Activated CD4-positive, CD25-positive, alpha-beta regulatory T cell treated with anti-CD3 and anti-CD28 coated beads, Interleukin-2, amount 50 U/mL, for 16 hours (primary cell): ENCODE results near the gene BCAR3.

ENCODE experiments used
- DNase-seq: peaks from one replicate; pipeline ENCODE4 v3.0.0-alpha.2; 2020; ENCODE audit warnings: low read depth, low spot score

BCAR3 gene

DNA sequence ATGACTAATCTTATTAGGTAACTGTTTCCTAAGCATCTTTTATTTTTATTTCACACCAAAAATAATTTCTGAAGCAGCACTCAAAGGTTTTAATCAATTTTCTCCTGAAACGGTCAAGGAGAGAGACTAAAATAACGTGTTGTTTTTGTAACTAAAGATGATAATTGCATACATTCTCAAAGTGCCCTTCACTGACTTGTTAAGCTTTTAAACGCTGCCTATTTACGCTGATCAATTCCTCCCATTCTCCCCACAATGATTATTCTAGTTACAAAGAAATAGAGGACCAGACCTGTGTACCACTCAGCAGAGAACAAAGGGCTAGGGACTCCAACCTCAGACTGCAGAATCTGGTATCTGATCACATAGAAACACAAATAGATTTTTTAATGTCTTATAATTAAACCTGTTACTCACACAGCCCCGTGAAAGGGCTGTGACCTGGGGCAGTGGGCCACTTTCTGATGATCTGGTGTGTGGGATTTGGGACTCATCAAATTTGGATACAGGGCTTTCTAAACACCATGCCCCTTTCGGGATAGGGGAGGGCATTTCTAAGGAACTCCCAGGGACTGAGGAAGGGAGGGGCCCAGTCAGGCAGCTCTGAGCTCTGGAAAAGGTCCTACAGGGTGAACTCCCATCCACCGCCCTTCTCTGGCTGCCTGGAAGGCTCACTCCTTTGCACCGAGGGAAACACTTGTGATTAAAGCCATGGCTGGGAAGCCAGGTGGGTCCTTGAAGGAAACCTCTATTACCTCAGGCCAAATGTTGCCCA lies 65.2 kb downstream of the BCAR3 start:
- no peak for DNase-seq

DNA sequence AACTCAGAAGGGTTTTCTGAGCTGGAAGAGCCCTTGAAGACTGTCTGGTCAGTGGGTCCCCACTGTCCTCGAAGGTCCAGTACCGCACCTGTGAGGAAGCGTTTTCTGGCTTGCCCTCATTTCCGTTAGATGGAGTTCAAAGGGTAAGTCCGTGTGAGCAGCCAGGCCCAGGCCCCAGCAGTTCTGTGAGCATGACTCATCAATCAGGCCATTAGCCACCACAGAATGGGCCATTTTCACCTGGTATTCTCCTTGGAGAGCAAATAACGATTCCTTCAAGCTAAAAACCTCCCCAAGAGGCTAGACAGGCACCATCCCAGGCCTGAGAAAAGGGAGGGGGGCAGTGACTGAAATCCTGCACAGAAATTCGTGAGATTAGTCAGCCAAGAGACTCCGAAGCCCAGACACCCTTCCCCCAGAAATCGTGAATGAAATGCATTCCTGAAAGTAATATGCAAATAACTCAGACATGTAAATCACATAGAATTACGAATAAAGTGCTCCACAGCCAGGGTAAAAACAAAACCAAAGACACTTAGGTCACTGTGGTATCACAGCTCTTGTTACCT lies 66.0 kb downstream of the BCAR3 start:
- DNase-seq = peak; percentile 14

DNA sequence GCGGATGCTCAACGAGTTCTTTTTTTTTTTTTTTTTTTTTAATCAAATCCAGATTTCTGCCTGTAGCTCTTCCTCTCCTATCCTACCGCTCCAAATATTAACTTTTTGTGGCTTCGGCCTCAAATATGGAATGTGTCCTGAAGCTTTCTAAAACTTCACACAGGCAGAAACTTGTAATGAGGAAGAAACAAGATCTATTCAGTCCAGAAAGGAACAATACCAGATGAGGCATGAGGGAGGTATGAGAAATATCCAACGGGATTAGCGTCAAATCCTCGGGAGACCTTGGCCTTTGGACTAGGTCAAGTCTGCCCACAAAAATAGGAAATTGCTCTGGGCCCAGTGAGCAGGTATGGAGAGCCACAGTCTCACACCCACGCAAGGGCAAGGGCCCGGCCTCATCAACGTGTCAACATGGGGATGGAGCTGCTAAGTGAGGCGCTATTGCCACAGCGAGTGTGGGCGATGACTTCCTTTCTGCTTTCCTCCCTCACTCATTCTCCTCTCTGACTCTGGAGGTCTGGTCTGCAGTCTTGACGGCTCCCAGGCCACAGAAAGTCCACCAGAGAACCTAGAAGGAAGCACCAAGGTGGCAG lies 66.6 kb downstream of the BCAR3 start:
- no peak for DNase-seq

GRCh38 chr1:93614541-93614940 lies 67.1 kb downstream of the BCAR3 start:
- no peak for DNase-seq

DNA sequence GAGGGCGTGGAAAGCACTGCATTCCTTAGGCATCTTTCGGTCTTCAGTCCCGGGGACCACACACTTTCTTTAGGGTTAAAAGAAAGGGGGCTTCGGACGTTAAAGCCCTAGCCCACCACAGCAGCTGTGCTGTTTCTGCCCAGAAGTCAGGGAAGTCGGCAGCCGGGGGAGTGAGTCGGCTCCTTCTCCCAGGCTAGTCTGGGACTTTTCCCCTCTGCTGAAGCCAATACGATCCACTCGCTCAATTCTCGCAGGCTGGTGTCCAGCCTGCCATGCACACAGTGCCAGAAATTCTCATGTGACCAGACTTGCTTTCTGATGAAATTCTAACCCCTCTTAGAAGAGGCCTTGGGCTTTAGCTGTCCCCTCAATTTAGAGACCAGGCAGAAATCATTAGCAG lies 67.7 kb downstream of the BCAR3 start:
- DNase-seq = no peak

DNA sequence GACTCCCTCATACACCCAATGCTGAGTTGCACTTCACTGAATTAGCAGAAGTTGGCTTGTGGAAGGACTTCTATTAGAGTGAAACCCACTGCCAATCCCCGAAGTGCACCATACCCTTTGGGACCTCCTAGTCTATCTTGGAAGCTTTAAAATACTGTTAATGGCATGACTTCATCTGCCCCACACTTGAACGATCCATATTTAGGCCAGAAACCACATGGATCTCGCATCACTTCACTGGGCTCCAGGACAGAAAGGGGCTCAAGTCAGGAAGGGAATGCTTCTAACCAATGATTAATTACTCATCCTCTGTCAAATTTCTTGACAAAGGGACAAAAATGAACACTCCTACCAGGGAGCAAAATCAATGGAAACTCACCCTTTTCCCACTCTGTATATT lies 69.1 kb downstream of the BCAR3 start:
- no peak for DNase-seq

DNA sequence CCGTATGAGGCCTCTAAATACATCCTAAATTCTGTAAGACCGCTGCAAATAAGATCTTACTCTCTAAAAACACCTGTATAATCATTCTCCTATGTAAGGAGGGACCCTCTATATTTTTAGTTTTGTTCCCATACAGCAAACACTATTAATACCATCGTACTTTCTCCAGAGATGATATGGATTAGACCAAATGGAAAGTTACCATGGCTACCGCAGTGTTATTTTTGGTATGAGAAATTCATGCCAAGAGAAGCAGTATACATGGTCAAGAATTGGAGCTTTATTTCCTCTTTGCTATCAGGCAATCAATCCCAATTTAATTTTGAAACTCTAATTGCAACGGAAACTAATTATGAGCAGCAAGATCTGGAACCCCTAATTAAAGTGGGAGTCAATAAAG lies 70.0 kb downstream of the BCAR3 start:
- DNase-seq = no peak

- no peak for DNase-seq
Measured at GRCh38 chr1:93609536-93609935, 72.1 kb downstream of the BCAR3 start.

DNA sequence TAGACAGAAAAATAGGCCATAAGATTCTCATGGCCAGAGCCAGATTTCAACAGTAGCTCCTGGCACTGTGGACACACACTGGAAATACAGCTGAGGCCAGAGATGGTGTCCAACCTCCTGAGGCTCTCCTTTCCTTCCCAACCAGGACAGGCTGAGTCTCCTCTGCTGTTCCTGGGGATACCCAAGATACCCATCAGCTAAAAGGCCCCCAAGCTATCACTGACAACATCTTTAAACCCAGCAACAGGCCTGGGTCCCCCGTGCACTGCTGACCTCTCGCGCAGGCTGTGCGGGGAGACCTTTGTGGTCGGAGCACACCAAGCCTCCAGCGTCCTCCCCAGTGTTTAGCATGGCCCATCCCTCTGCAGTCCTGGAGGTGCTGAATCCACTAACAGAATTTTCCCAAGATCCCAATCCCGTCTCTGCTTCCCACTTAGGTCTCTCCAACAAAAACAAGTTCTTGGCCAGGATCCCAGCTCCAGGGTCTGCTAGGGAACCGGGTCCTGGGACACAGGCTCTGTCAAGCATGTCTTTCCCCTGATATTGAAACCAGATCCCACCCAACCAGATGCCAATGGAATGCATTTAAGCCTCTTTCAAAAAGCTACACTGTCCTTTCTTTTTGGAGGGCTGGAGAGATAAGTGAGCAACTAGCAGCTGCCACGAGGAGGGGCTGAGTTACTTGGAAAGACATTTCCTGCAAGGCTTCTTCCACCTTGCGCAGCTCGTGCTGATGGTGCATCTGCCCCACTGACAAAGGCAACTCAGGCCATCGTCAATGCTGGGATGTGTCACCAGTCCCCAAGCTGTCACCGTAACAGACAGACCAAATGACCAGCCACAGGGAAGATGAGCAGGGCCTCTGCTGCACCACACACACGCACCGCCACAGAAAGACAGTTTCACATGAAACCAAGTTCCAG lies 73.2 kb downstream of the BCAR3 start:
- no peak for DNase-seq

- no peak for DNase-seq
Measured at GRCh38 chr1:93607814-93608186, 73.8 kb downstream of the BCAR3 start.

DNA sequence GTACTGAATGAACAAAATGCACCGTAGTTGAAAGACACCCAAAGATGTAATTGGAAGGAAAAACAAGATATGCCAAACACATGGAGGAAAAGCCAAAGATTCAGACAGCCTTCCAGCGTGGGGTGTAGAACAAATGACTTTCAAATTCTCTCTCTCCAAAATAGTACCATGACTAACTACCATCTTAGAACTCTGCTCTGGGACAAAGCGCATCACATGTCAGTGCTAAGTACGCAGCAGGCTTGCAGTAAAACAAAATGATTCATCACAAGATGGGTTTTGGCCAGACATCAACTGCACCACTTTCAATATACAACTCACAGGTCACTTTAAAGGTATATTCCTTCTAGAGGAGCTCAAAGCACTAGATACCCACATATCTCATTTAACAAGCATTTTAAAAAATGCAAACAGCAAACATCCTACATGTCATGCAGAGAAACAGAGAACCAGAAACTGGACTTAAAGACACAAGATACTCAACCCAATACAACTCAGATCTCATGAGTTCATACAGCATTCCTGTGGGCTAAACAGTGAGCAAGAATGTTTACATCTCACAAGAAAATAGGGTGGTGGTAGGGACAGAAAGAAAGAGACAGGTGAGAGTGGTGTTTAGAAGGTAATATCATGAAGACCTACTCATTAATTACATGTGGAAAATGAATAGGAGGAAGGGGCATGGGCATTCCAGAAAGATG lies 75.7 kb downstream of the BCAR3 start:
- no peak for DNase-seq

- no peak for DNase-seq
Measured at GRCh38 chr1:93605026-93605568, 76.5 kb downstream of the BCAR3 start.

DNA sequence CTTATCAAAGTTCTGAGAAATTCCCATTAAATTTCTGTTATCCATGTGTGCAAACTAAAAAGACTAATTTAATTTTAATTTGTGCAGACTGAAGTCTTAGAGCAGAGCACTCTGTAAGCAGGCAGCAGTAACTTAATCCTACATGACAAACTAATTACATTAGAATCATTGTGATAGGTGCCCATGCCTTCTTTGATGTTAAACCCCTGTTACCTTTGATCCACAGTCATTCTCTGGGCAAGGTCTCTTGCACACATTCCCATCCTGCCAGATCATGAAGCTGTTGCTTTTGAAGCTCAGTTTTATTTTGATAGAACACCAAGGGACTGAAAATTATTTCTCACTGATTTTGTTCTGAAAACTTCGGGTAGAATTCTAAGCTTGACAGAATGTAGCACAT lies 77.2 kb downstream of the BCAR3 start:
- DNase-seq = no peak

DNA sequence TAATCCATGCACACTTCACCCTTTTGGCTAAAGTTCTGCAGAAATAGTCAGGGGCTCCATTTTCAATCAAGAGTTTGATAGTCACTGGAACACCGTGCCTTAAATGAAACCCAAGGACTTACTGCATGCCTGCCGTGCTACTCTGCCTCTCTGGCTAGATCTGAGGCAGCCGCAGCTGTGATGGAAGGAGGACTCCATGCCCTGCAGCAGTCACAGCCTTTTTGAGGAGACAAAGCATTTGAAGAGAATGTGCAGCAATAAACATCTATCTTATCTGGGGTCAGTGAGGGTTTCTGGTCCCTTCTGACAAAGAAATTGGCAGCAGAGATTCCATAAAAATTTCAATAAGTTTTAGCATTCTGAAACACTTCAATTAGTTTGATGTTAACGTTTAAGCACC lies 78.0 kb downstream of the BCAR3 start:
- DNase-seq = no peak

DNA sequence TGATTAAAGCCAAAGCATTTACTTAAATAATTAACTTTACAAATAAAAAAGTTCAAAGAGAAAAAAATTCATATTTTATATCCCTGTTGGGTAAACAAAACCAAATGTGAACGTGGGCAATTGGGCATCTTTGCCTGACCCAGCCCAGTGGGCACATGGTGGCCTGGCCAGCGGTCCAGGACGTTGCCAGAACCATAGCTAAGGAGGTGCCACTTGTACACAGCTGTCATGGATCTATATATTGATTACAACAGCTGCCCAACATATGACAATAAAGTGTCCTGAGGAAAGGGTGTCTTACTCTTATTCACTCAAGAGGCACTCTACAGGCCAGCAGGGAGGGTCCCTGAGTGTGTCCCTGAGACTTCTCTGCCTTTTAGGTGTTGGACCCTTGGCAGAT lies 78.5 kb downstream of the BCAR3 start:
- no peak for DNase-seq

DNA sequence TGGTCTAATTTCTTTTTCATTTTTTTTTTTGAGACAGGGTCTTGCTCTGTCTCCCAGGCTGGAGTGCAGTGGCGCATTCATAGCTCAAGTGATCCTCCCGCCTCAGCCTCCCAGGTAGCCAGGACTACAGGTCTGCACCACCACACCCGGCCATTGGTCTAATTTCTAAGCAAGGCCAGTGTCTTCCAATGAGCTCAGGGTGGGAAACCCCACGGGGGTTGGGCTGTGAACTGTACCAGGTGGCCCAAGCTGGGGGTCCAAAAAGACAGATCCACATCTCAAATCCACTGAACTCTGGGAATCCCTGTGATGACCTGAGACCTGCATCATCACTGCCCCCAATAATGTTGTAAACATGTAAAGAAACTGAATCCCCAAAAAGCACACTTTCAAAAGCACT lies 79.5 kb downstream of the BCAR3 start:
- no peak for DNase-seq

- DNase-seq = no peak
Measured at GRCh38 chr1:93601686-93602085, 80.0 kb downstream of the BCAR3 start.

- DNase-seq = no peak
Measured at GRCh38 chr1:93600663-93601062, 81.0 kb downstream of the BCAR3 start.

GRCh38 chr1:93599479-93599878 lies 82.2 kb downstream of the BCAR3 start:
- no peak for DNase-seq

DNA sequence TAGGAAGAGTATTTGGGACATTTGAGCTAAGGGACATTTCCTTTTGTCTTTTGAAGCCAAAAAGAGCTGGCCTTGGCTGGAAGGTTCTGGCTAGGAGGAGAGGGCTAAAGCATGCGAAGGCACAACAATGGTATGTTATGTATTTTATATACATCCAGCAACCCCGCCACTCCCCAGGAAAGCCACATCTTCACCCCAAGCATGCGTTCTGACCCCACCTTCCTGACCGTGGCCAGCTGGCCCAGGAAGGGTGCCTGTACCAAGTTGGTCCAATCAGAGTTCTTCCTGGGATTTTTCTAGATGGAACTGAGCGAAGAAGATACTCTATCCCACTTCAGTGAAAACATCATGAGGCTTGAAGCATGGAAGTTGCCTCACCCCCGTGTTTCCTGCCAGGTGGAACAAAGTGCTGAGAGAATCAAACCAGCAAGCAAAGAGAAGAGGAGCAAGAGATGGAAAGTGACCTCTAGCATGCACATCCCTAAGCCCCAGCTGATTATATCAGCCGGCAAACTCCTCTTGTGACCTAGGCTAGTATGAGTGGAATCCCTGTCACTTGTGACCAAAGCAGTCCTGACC lies 82.7 kb downstream of the BCAR3 start:
- DNase-seq = no peak

DNA sequence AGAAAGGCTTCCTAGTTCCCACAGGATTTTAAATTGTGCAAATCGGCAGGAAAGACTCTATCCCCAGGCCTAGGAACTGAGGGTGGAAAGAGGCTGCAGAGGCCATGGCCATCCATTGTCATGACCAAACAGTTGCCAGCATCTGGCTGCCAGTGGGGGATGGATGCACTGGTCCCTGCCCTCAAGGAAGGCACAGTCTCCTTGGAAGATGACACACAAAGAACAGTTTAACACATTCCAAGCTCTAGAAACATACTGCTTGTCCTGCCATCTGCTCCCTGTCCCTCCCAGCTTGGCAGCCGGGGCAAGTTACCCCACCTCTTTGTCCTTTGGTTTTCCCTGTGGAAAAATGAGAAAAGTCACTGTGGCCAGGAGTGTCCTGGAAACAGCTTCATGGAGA lies 83.2 kb downstream of the BCAR3 start:
- DNase-seq = no peak
